ENCODE results near the gene CD4.

DNA sequence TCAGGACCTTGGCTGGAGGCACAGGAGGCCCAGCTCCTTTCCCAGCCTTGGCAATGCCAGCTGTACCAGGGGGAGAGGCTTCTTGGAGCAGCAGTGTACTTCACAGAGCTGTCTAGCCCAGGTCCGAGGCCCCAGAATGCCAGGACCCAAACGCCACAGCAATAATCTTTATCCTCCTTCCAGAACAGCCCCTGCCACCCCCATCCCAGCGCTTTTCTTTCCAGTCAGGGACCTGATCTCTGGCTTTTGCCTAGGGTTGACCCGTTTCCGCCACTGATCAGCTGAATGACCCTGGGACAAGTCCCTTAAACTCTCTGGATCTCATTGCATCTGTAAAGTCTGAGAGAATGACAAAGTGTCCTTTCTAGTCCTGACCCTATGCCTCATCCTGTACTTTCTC lies 11.9 kb upstream of the CD4 start:
- no peak for TF ChIP-seq POLR2AphosphoS5 (IDR thresholded peaks at IDR 0.05)
- TF ChIP-seq, protein P1, sequence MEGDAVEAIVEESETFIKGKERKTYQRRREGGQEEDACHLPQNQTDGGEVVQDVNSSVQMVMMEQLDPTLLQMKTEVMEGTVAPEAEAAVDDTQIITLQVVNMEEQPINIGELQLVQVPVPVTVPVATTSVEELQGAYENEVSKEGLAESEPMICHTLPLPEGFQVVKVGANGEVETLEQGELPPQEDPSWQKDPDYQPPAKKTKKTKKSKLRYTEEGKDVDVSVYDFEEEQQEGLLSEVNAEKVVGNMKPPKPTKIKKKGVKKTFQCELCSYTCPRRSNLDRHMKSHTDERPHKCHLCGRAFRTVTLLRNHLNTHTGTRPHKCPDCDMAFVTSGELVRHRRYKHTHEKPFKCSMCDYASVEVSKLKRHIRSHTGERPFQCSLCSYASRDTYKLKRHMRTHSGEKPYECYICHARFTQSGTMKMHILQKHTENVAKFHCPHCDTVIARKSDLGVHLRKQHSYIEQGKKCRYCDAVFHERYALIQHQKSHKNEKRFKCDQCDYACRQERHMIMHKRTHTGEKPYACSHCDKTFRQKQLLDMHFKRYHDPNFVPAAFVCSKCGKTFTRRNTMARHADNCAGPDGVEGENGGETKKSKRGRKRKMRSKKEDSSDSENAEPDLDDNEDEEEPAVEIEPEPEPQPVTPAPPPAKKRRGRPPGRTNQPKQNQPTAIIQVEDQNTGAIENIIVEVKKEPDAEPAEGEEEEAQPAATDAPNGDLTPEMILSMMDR (IDR thresholded peaks at IDR 0.05) = no peak
